ENCODE data around the gene NRXN2. TPM values are rescaled to one million over a fixed set of nuclear protein-coding genes. Genes with fewer than 3 reads are reported as not detected.

NRXN2 gene
- total RNA-seq, 1 experiment from 2014 or later, result 0.15 TPM

GRCh38 chr11:64639885-64640284, 83.1 kb downstream of the NRXN2 start:
- H3K4me1 ChIP-seq (ENCODE audit: control insufficient read depth, insufficient read depth, low read length), result no peaks in the 10 kb centered on the region
- H3K4me3 ChIP-seq (ENCODE audit: low read depth in 2 of 2, low read length in 2 of 2), result no peak overlapping the region
- CTCF ChIA-PET, result no interaction called here
- intact Hi-C loops (cut with micrococcal nuclease; ENCODE audit: unreplicated experiment) (no loop called here), in situ Hi-C loops (cut with HindIII; ENCODE audit: low pct_unique_long_range_greater_than_20kb, low sequenced_read_pairs) (no loop called here)
- peaks cover 25% of the 10 kb centered on the region for H3K27me3 ChIP-seq (ENCODE audit: control insufficient read depth, insufficient read depth, low read length)
- H3K27ac ChIP-seq (ENCODE audit: low read length), result no peak overlapping the region
- BruUV-seq (replicated peaks), result no TSS peak
- ATAC-seq (no peak), DNase-seq (ENCODE audit: low read depth, low spot score) (no peak)
- no peak for TF ChIP-seq REST (IDR thresholded peaks at IDR 0.05; ENCODE audit: insufficient read depth in 1 of 2, low read depth in 2 of 2, low read length in 1 of 2)
- TF ChIP-seq SIN3A (IDR thresholded peaks at IDR 0.05; ENCODE audit: borderline replicate concordance, insufficient read depth, low read depth, low read length), result no peak
- H3K9me3 ChIP-seq (ENCODE audit: control insufficient read depth, insufficient read depth, low read depth, low read length), result no peaks in the 10 kb centered on the region
- no peaks in the 10 kb centered on the region for H3K36me3 ChIP-seq (ENCODE audit: control insufficient read depth, insufficient read depth, low read length)
- POLR2A ChIA-PET, result no interaction called here

- DNase-seq (ENCODE audit: low read depth, low spot score), result no peak
- in situ Hi-C loops (cut with HindIII; ENCODE audit: low pct_unique_long_range_greater_than_20kb, low sequenced_read_pairs), result no loop called here
- ATAC-seq, result no peak
- Histone ChIP-seq H3K4me3 (ENCODE audit: low read depth in 2 of 2, low read length in 2 of 2) (no peak overlapping the region), H3K27ac (ENCODE audit: low read length) (no peak overlapping the region), H3K27me3 (ENCODE audit: control insufficient read depth, insufficient read depth, low read length) (peaks cover 18% of the 10 kb centered on the region; the same call in 1 of the 2 replicates), H3K36me3 (ENCODE audit: control insufficient read depth, insufficient read depth, low read length) (no peaks in the 10 kb centered on the region), H3K4me1 (ENCODE audit: control insufficient read depth, insufficient read depth, low read length) (no peaks in the 10 kb centered on the region), H3K9me3 (ENCODE audit: control insufficient read depth, insufficient read depth, low read depth, low read length) (no peaks in the 10 kb centered on the region)
- intact Hi-C loops (cut with micrococcal nuclease; ENCODE audit: unreplicated experiment), result no loop called here
- POLR2A ChIA-PET, result no interaction called here
- CTCF ChIA-PET, result interaction anchor here (0.7 kb wide), 1 partner anchor 21 kb away, joined by 3 read pairs; no protein-coding TSS in a partner anchor
- TF ChIP-seq POLR2AphosphoS5 (IDR thresholded peaks at IDR 0.05; ENCODE audit: low read depth, low read length), result no peak
- TF ChIP-seq TCF7L2 (IDR thresholded peaks at IDR 0.05; ENCODE audit: low read depth, low read length), result no peak
- no peak for TF ChIP-seq REST (IDR thresholded peaks at IDR 0.05; ENCODE audit: insufficient read depth in 1 of 2, low read depth in 2 of 2, low read length in 1 of 2)
- BruUV-seq (replicated peaks), result no TSS peak
Measured at GRCh38 chr11:64638829-64639228, 84.2 kb downstream of the NRXN2 start.

- ATAC-seq, result no peak
- BruUV-seq (replicated peaks), result no TSS peak
- H3K4me3 ChIP-seq (ENCODE audit: low read depth in 2 of 2, low read length in 2 of 2), result no peak overlapping the region
- H3K4me1 ChIP-seq (ENCODE audit: control insufficient read depth, insufficient read depth, low read length), result no peaks in the 10 kb centered on the region
- in situ Hi-C loops (cut with HindIII; ENCODE audit: low pct_unique_long_range_greater_than_20kb, low sequenced_read_pairs) (no loop called here), intact Hi-C loops (cut with micrococcal nuclease; ENCODE audit: unreplicated experiment) (no loop called here)
- DNase-seq (ENCODE audit: low read depth, low spot score), result no peak
- no peak overlapping the region for H3K27ac ChIP-seq (ENCODE audit: low read length)
- H3K9me3 ChIP-seq (ENCODE audit: control insufficient read depth, insufficient read depth, low read depth, low read length), result no peaks in the 10 kb centered on the region
- TF ChIP-seq TCF7L2 (IDR thresholded peaks at IDR 0.05; ENCODE audit: low read depth, low read length) (no peak), POLR2AphosphoS5 (IDR thresholded peaks at IDR 0.05; ENCODE audit: low read depth, low read length) (no peak), SIN3A (IDR thresholded peaks at IDR 0.05; ENCODE audit: borderline replicate concordance, insufficient read depth, low read depth, low read length) (no peak), REST (IDR thresholded peaks at IDR 0.05; ENCODE audit: insufficient read depth in 1 of 2, low read depth in 2 of 2, low read length in 1 of 2) (no peak), CTCF (IDR thresholded peaks at IDR 0.05) (no peak)
- CTCF ChIA-PET, result no interaction called here
- H3K36me3 ChIP-seq (ENCODE audit: control insufficient read depth, insufficient read depth, low read length), result no peaks in the 10 kb centered on the region
- H3K27me3 ChIP-seq (ENCODE audit: control insufficient read depth, insufficient read depth, low read length), result peaks cover 17% of the 10 kb centered on the region; the same call in 1 of the 2 replicates
- POLR2A ChIA-PET, result no interaction called here
Measured at GRCh38 chr11:64638018-64638665, 84.9 kb downstream of the NRXN2 start.
